SH-SY5Y (cell line): ENCODE measurements around the gene USP50.

ENCODE experiments used
- GATA2 ChIP-seq: IDR thresholded peaks from 2 replicates; pipeline ENCODE4 v1.6.1; 2011; ENCODE audit warnings: mild to moderate bottlenecking, low read depth, low read length
- GATA3 ChIP-seq: IDR thresholded peaks from 2 replicates; pipeline ENCODE4 v1.6.1; 2011; ENCODE audit warnings: low read depth, mild to moderate bottlenecking, low read length, moderate library complexity

The USP50 gene

GRCh38 chr15:50546566-50546965 is at the start of gene USP50:
Gene USP50, minus strand, starts transcription at chr15:50546666. Its CDS starts 141 bp downstream, at chr15:50546525.
- TF ChIP-seq GATA3 (no peak), GATA2 (no peak)

GRCh38 chr15:50594311-50594710 is 47.8 kb upstream of the USP50 start:
- TF ChIP-seq GATA2 = no peak
- no peak for TF ChIP-seq GATA3

- no peak for TF ChIP-seq GATA2
- no peak for TF ChIP-seq GATA3
These were observed 47.3 kb upstream of the USP50 start for GRCh38 chr15:50593761-50594160.

GRCh38 chr15:50590288-50590687 is 43.8 kb upstream of the USP50 start:
- TF ChIP-seq GATA2 = no peak
- no peak for TF ChIP-seq GATA3

GRCh38 chr15:50577492-50577891 is 31.0 kb upstream of the USP50 start:
- TF ChIP-seq GATA2 = no peak
- no peak for TF ChIP-seq GATA3

GRCh38 chr15:50576166-50576565 is 29.7 kb upstream of the USP50 start:
- TF ChIP-seq GATA2 (no peak), GATA3 (no peak)

- no peak for TF ChIP-seq GATA2
- no peak for TF ChIP-seq GATA3
These were observed 17.3 kb upstream of the USP50 start for GRCh38 chr15:50563756-50564155.

- TF ChIP-seq GATA3 (no peak), GATA2 (no peak)
These were observed 16.5 kb upstream of the USP50 start for GRCh38 chr15:50562735-50563640.

- TF ChIP-seq GATA3 (no peak), GATA2 (no peak)
These were observed 11.5 kb upstream of the USP50 start for GRCh38 chr15:50558012-50558411.

GRCh38 chr15:50556642-50557371 is 10.3 kb upstream of the USP50 start:
- TF ChIP-seq GATA2 (no peak), GATA3 (no peak)

- TF ChIP-seq GATA2 = no peak
- no peak for TF ChIP-seq GATA3
These were observed 5.8 kb upstream of the USP50 start for GRCh38 chr15:50552238-50552637.

GRCh38 chr15:50549326-50549725 is 2.9 kb upstream of the USP50 start:
- TF ChIP-seq GATA3 (no peak), GATA2 (no peak)

- TF ChIP-seq GATA2 = no peak
- no peak for TF ChIP-seq GATA3
These were observed 2.1 kb downstream of the USP50 start for GRCh38 chr15:50544368-50544767.

- TF ChIP-seq GATA2 (no peak), GATA3 (no peak)
These were observed 2.9 kb downstream of the USP50 start for GRCh38 chr15:50543556-50543955.

GRCh38 chr15:50542887-50543210 is 3.6 kb downstream of the USP50 start:
- TF ChIP-seq GATA3 (no peak), GATA2 (no peak)

- no peak for TF ChIP-seq GATA2
- TF ChIP-seq GATA3 = no peak
These were observed 14.7 kb downstream of the USP50 start for GRCh38 chr15:50531766-50532165.
